OCI-LY1 (cell line): ENCODE measurements around the gene PHRF1.

Source experiments
- EZH2 ChIP-seq: fragments of 200-600 bp; sonication (generic), shearing (Covaris generic); IDR thresholded peaks from 2 replicates; pipeline ENCODE4 v1.8.0; 2017; ENCODE audit warnings: borderline replicate concordance, mixed run types, mild to moderate bottlenecking, antibody characterized with exemption, low read length, moderate library complexity, mixed read lengths
- TF ChIP-seq, protein P1 (sequence below): fragments of 200-600 bp; sonication (generic), shearing (Covaris generic); IDR thresholded peaks from 2 replicates; pipeline ENCODE4 v1.5.1; 2017; ENCODE audit warnings: mild to moderate bottlenecking, antibody characterized with exemption, low read length, moderate library complexity, mixed read lengths

DNA sequence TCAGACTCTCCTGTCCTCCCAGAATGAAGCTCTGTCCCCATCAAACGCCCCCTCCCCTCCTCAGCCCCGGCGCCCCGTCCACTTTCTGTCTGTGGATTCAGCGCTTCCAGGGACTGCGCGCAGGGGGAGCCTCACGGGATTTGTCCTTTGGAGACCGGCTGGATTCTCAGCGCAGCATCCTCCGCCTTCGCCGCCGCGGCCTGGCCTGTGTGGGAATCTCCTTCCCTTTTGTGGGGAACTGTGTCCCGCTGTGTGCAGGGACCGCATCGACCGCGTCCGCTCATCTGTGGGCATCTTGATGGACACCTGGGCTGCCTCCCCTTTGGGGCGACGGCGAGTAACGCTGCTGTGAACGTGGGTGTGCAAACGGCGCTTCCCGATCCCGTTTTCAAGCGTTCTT, 51.8 kb downstream of the PHRF1 start:
- no peak for TF ChIP-seq EZH2
- TF ChIP-seq, protein P1, sequence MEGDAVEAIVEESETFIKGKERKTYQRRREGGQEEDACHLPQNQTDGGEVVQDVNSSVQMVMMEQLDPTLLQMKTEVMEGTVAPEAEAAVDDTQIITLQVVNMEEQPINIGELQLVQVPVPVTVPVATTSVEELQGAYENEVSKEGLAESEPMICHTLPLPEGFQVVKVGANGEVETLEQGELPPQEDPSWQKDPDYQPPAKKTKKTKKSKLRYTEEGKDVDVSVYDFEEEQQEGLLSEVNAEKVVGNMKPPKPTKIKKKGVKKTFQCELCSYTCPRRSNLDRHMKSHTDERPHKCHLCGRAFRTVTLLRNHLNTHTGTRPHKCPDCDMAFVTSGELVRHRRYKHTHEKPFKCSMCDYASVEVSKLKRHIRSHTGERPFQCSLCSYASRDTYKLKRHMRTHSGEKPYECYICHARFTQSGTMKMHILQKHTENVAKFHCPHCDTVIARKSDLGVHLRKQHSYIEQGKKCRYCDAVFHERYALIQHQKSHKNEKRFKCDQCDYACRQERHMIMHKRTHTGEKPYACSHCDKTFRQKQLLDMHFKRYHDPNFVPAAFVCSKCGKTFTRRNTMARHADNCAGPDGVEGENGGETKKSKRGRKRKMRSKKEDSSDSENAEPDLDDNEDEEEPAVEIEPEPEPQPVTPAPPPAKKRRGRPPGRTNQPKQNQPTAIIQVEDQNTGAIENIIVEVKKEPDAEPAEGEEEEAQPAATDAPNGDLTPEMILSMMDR = no peak
